Inflammatory macrophage treated with lipopolysaccharide for 1 hour (primary cell): ENCODE measurements around the gene IGSF5.
A peak's percentile ranks its signal among the peaks of the same experiment; 100 is the strongest.
"Not testable (repeated sequence)": the region's sequence is repeated elsewhere in the genome, so short reads cannot be mapped to it uniquely, and the experiment has no call there.

Experiments used
- DNase-seq, 2 donors: peaks; one replicate each; pipeline ENCODE4 v3.0.0-alpha.2; 2020 to 2022

IGSF5 gene

DNA sequence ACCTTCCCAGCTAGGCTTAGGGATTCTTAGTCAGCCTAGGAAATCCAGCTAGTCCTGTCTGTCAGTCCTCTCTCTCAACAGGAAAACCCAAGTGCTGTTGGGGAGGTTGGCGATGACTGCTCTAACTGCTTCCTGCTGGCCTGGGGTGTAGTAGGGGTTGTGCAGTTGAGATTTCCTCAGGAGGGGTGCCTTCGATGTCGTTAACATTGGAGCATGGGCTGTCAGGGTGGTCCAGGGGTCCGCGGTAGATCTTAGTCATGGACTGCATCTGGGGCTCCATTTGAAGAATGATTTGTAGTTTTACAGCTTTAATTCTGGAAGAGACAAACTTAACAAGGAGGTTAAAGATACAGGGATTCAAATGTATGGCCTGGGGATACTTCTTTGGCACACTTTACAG is 5.5 kb upstream of the IGSF5 start:
- DNase-seq, result not testable (repeated sequence)

DNA sequence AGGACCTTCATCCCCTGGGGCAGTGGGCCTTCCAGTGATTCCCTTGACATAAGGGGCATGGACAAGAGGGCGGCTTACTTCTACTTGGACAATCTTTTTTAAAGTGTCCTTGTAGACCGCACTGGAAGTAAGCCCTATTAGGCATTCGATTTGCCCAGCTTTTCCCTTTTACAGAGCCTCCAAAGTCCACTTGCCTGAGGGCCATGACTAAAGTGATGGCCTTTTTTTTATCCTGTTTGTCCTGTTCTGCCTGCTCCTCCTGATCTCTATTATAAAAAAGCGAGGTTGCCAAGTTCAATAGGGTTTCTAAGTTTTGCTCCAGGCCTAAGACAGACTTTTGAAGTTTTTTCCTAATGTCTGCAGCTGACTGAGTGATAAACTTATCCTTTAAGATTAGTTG is 2.4 kb upstream of the IGSF5 start:
- DNase-seq, result not testable (repeated sequence)

DNA sequence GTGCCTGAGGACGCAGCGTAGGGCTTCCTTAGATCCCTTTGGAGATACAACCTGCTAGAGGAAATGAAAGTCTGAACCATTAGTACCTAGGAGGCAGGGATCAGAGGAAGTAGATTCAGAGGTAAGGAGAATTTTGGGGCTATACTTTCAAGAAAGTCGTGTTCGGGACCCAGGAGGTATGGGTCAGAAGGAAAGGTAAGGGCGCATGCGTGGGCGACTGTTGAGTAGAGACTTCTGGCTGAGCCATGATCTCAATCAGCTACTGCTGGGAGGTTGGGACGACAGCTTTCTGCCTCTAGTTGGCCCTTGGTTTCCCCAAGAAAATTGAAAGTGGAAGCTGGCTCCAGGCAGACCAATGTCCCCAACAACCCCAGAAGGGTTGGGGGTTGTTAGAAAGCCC is 349 bp downstream of the IGSF5 start:
- not testable (repeated sequence) for DNase-seq

- DNase-seq, result no peak
Observed at GRCh38 chr21:39750670-39751069, 5.7 kb downstream of the IGSF5 start.

GRCh38 chr21:39754811-39755210 is 9.8 kb downstream of the IGSF5 start:
- no peak for DNase-seq

GRCh38 chr21:39756285-39756684 is 11.3 kb downstream of the IGSF5 start:
- no peak for DNase-seq

GRCh38 chr21:39763272-39763970 is 18.4 kb downstream of the IGSF5 start:
- no peak for DNase-seq

- DNase-seq, result no peak
Observed at GRCh38 chr21:39774227-39774626, 29.2 kb downstream of the IGSF5 start.

GRCh38 chr21:39775816-39776215 is 30.8 kb downstream of the IGSF5 start:
- DNase-seq, result no peak

DNA sequence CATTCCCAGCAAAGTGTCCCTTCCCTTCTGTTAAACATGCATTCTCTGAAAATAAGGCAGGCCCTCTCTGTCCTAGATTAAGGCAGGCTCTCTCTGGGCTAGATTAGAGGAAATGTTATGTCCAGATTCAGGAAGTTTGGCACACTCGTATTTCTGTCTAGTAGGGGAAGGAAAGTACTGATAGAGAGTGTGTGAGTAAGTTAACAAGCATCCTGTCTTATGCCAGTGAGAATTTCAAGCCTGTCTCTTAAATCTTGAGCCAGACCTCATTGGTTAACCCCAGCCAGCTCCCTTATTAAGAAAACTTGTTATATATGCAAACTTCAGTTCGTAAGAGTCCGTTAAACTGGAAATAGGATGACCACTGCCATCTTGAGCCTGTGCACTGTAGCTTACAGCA is 31.6 kb downstream of the IGSF5 start:
- no peak for DNase-seq

- no peak for DNase-seq
Observed at GRCh38 chr21:39781331-39781730, 36.3 kb downstream of the IGSF5 start.

GRCh38 chr21:39788383-39788782 is 43.4 kb downstream of the IGSF5 start:
- no peak for DNase-seq

DNA sequence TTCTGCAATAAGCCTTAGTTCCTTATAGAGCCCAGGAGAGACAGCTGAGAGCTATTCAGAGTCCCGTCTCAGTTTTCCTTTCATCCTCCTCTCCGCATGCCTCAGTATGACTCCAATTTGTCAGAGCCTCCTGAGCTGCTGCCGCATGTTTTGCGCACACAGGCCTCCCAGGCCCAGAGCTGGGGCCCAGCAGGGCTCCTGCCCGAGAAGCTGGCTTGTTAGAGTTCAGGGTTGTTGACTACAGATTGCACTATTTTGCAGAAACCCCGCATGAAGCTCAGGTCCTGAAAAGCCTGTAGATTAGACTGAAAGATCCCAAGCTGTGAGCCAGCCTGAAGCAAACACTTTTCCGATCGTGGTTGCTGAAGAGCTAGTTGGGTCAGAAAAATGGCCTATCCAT is 51.5 kb downstream of the IGSF5 start:
- no peak for DNase-seq

DNA sequence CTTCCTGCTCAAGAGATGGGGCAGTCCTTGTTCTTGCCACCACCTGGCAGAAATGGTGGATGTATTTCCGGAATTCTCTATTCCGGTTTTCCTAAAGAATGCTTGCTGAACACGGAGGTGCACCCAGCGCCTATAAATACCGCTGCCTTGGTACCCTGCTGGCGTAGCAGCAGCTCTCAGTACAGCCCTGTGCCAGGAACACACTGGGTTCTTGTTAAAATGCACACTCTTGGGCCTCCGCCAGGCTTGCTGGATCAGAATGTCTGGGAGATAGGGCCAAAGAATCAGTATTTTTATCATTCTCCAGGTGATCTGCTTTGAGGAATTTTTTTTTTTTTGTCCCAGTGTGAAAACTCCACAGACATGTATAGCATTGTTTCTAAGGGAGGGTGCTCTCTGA is 54.2 kb downstream of the IGSF5 start:
- DNase-seq, result no peak

GRCh38 chr21:39800311-39800710 is 55.3 kb downstream of the IGSF5 start:
- DNase-seq, result no peak

DNA sequence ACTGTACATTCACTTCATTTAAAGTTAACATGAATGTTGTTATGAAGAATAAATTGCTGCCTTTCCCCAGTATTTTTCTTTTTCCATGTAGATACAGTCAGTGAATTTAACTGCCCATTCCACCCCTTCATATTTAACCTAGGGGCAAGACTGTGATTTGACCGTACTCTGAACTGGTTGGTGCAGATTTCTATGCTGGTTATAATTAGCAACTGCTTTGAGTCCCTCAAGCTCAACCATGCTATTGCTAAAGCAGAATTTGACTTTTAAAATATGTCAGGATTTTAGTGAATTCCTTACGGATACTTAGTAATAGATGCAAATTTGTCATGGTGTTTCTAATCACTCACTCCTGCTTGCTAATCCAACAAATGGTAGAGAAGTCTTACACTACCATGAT is 57.2 kb downstream of the IGSF5 start:
- DNase-seq, result no peak

- DNase-seq, result no peak
Observed at GRCh38 chr21:39803393-39803792, 58.4 kb downstream of the IGSF5 start.

GRCh38 chr21:39804240-39804639 is 59.3 kb downstream of the IGSF5 start:
- DNase-seq, result no peak

DNA sequence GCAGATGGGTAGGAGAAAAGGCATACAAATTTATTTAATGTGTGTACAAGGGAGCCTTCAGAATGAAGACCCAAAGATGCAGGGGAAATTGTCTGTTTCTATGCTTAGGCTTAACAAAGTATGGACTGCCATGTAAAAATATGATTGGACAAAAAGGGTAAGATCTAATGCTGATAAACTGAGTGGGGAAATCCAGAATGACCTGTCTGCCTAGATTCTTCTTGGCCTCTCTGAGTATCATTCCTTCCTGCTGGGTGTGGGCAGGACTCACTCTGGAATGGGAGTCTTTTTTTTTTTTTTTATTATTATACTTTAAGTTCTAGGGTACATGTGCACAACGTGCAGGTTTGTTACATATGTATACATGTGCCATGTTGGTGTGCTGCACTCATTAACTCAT is 61.0 kb downstream of the IGSF5 start:
- DNase-seq, result no peak

- no peak for DNase-seq
Observed at GRCh38 chr21:39807738-39808137, 62.8 kb downstream of the IGSF5 start.

- DNase-seq, result no peak
Observed at GRCh38 chr21:39809936-39810335, 65.0 kb downstream of the IGSF5 start.

DNA sequence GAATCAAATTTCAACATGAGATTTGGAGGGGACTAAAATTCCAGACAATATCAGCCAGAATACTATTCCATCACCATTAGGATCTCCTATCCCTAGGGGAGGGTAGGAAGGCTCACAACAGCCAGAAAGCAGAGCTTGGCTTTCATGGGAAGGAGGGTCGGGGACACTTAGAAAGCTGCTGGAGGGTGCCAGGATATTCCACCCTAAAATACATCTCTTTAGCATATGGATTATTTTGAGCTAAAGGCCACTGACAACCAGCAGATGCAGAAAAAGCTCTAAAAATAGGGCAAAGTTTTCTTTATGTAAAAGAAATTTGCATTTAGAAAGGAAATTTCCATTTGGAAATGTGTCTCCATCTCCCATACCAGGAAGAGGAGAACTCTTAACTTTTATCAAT is 68.0 kb downstream of the IGSF5 start:
- DNase-seq, result no peak

- DNase-seq, result peak in 1 of 2 donors; percentile 0
Observed at GRCh38 chr21:39818557-39818956, 73.6 kb downstream of the IGSF5 start.

GRCh38 chr21:39822042-39822441 is 77.1 kb downstream of the IGSF5 start:
- no peak for DNase-seq

GRCh38 chr21:39825250-39825649 is 80.3 kb downstream of the IGSF5 start:
- DNase-seq, result no peak
